ENCODE measurements around the gene RTF1.

Gene RTF1

DNA sequence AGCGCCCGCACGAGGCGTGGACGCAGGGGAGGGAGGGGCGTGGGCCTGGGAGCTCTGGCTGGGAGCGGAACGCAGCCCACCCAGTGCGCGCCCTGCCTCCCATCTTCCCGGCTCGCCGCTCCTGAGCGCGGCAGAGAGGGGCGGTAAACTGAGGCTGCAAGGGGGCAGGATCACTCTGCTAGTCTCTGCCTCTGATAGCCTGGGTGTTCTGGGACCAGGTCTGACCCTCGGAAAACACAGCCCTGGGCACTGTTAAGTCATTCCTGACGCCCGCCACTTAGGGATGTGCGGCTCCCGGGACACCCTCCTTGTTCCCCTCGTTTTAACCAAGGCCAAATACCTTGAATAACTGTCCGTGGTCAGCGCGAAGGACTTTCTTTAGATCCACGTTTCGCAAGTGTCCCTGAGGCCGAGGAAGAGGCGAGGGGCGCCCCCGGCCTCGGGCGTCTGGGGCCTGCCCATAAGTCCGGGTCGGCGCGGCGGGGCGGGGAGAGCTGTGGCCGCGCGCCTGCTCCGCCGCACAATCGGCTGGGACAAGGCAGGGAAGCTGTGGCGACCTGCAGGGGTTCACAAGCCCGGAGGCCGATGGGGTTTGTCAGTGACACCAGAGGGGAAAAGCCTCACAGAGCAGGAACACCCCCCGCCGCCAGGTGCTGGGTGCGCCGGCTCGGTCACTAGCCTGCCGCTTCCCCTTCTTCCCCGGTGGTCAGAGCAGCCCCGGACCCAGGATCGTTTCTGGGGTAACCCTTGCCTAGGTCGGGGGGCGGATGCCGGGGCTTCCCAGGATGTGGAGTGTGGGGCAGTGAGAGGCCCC lies 78.2 kb downstream of the RTF1 start:
- H3K27ac ChIP-seq: no peak overlapping the region

DNA sequence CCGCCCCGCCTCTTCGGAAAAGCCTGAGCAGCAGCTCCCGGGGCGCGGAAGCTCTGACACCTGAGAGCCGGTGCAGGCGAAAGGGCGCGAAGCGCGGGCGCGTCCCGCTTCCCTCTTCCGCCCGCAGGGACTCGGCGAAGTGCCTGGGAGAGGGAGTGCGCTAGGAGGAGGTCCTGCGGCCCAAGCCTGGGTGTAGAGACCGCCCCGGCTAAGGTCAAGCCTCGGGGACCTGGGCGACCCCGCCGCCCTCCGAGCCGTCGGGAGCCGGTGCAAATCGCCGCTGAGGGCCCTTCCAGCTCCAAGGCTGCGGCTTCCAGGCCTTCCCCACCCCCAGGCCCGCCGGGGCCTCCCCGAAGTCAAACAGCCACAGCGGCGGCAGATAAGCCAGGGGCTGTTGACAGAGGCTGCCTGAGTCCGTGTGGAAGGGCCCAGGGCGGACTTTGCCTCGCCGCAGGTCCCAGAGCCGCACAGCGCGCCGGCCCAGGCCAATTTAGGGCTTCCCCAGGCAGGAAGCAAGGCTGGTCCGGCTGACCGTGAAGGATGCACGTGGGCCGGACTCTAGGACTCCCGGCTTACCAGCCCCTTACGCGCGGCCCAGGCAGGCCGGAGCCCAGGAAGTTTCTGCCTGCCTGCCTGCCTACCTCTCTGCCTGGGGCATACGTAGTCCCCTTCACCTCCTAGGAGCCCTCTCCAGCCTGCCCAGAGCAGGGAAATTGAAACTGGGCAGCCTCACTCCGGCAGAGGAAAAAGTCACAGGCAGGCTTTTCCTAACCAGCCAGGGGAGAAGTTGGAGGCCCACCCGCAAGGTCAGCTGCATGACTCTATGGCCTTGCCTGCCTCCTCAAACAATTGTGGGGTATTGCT lies 79.1 kb downstream of the RTF1 start:
- no peak overlapping the region for H3K27ac ChIP-seq
- TF ChIP-seq, protein P1, sequence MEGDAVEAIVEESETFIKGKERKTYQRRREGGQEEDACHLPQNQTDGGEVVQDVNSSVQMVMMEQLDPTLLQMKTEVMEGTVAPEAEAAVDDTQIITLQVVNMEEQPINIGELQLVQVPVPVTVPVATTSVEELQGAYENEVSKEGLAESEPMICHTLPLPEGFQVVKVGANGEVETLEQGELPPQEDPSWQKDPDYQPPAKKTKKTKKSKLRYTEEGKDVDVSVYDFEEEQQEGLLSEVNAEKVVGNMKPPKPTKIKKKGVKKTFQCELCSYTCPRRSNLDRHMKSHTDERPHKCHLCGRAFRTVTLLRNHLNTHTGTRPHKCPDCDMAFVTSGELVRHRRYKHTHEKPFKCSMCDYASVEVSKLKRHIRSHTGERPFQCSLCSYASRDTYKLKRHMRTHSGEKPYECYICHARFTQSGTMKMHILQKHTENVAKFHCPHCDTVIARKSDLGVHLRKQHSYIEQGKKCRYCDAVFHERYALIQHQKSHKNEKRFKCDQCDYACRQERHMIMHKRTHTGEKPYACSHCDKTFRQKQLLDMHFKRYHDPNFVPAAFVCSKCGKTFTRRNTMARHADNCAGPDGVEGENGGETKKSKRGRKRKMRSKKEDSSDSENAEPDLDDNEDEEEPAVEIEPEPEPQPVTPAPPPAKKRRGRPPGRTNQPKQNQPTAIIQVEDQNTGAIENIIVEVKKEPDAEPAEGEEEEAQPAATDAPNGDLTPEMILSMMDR (IDR thresholded peaks at IDR 0.05): no peak
- no peak for TF ChIP-seq ZFX (IDR thresholded peaks at IDR 0.05; ENCODE audit: borderline replicate concordance)

More for the DNA sequence above, 78.2 kb downstream of the RTF1 start:
- TF ChIP-seq, protein P1 (IDR thresholded peaks at IDR 0.05): no peak
- TF ChIP-seq ZFX (IDR thresholded peaks at IDR 0.05; ENCODE audit: borderline replicate concordance): no peak

DNA sequence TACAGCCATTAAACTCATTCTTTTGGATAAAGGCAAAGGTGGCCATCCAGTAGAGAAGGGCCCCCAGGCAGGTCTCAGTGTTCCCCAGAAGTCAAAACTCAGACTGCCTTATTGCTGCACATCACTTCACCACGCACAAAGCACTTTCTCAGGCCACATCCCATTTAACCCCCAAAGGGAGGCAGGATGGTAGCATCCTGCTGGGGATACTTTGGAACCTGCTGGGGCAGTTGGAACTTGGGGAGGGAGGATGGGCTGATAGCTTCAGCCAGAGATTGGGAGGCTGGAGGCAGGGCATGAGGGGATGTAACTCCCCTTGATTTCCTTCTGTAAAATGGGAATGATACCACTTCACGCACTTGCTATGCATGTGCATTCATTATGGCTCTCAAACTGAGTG lies 81.8 kb downstream of the RTF1 start:
- TF ChIP-seq, protein P1 (IDR thresholded peaks at IDR 0.05): no peak
- TF ChIP-seq ZFX (IDR thresholded peaks at IDR 0.05; ENCODE audit: borderline replicate concordance): no peak
- no peak overlapping the region for H3K27ac ChIP-seq

DNA sequence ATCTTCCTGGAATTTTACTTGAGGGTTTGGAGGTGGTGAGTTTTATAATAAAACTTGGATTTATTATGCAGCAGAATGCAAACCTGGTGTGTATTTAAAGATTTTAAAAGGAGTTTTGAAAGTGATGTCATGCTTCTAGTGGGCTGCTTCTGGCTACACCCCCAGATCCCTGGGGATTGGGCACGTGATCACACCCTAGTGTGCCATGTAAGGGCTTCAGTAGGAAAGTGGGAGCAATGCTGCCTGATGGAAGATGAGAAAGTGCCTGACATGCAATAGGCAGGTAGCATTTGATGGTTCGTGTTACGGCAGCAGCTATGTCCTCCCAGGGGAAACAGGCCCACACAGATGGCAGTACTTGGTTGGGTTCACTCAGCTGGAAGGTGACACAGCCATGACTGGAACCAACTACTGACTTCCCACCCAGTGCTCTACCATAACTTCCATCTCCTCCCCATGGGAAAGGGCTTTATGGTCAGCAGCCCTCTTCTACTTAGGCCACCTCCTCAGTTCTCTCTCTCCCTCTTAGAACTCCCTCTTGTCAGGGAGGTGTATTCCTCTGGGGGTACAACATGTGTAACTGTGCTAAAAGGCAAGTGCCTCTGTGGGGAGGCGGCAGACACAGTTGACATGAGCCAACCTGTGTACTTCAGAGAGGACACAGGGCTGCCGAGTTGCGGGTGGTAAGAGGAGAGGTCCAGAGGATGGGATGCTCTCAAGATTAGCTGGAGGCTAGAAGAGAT lies 82.4 kb downstream of the RTF1 start:
- TF ChIP-seq, protein P1 (IDR thresholded peaks at IDR 0.05): no peak
- no peak for TF ChIP-seq ZFX (IDR thresholded peaks at IDR 0.05; ENCODE audit: borderline replicate concordance)
- no peak overlapping the region for H3K27ac ChIP-seq

DNA sequence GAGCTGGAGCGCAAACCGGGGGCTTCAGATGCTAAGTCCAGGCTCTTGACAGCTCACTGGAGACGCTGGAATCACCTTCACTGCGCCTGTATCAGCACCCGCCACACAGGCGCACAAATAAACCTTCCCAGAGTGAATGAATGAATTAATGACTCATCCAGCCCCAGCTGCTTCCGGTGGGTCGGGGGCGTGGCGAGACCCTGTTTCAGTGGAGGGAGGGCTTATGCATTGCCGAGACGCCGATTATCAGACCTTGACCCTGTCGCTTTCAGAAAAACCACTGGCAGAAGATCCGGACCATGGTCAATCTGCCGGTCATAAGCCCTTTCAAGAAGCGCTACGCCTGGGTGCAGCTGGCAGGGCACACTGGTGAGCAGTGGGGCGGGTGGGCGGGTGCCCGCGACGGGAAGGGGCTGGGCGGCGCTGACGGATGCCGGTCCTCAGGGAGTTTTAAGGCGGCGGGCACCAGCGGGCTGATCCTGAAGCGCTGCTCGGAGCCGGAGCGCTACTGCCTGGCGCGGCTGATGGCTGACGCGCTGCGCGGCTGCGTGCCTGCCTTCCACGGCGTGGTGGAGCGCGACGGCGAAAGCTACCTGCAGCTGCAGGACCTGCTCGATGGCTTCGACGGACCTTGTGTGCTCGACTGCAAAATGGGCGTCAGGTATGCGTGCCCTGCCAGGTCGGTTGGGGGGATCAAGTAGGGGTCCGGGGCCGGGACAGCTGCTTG lies 84.5 kb downstream of the RTF1 start:
- no peak overlapping the region for H3K27ac ChIP-seq
- TF ChIP-seq, protein P1 (IDR thresholded peaks at IDR 0.05): no peak
- TF ChIP-seq ZFX (IDR thresholded peaks at IDR 0.05; ENCODE audit: borderline replicate concordance): no peak

DNA sequence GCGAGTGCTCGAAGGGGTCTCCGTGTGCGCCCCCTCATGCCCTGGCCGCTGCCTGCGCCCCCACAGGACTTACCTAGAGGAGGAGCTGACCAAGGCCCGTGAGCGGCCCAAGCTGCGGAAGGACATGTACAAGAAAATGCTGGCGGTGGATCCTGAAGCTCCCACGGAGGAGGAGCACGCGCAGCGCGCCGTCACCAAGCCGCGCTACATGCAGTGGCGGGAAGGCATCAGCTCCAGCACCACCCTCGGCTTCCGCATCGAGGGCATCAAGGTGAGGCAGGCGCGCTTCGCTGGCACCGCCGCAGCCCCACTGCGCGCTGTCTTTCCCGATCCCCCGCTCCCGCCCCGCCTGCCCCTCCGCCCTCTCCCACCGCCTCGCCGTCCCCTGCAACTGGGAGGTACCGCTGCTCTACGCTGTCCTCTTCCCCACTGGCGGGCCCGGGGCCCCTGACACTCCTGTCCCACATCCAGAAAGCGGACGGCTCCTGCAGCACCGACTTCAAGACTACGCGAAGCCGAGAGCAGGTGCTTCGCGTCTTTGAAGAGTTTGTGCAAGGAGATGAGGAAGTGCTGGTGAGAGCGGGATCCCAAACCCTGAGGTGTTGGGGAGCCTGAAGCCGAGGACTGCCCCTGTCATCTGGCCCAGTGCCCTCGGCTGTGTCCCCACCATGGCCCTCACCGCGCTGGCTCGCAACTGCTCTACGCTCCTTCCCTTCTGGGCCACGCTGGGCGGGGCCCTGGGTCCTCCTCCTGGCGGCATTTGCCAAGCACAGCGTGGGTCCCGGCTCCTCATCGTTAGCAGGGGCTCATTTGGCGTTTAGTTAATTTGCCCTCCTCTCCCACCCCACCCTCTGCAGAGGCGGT lies 85.3 kb downstream of the RTF1 start:
- H3K27ac ChIP-seq: no peak overlapping the region
- TF ChIP-seq, protein P1 (IDR thresholded peaks at IDR 0.05): no peak
- no peak for TF ChIP-seq ZFX (IDR thresholded peaks at IDR 0.05; ENCODE audit: borderline replicate concordance)

Data from 22Rv1 (cell line).